Uterus (tissue), 2 donors: Measurements from ENCODE around the gene PTEN.
"Not testable (repeated sequence)": the region's sequence is repeated elsewhere in the genome, so short reads cannot be mapped to it uniquely, and the experiment has no call there.

ENCODE experiments used
- POLR2A ChIP-seq, 2 donors: fragments of 450-650 bp; IDR thresholded peaks; one replicate each; pipeline ENCODE4 v1.6.1; 2016; ENCODE audit warnings: antibody characterized with exemption in 2 of 2, mild to moderate bottlenecking in 1 of 2, moderate library complexity in 1 of 2
- TF ChIP-seq, protein P1 (sequence below), 4 experiments: fragments of 200-600 bp in 2 of 4; fragments of 450-650 bp in 2 of 4; sonication (generic) in 2 of 4; IDR thresholded peaks; one replicate each; pipeline ENCODE4 v1.5.1; 2016 to 2019; ENCODE audit warnings: antibody characterized with exemption in 4 of 4, mild to moderate bottlenecking in 2 of 4, moderate library complexity in 1 of 4

DNA sequence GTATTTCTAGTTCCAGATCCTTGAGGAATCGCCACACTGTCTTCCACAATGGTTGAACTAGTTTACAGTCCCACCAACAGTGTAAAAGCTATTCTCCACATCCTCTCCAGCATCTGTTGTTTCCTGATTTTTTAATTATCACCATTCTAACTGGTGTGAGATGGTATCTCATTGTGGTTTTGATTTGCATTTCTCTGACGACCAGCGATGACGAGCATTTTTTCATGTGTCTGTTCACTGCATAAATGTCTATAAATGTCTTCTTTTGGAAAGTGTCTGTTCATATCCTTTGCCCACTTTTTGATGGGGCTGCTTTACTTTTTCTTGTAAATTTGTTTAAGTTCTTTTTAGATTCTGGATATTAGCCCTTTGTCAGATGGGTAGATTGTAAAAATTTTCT is 7.8 kb upstream of the PTEN start:
- TF ChIP-seq, protein P1, sequence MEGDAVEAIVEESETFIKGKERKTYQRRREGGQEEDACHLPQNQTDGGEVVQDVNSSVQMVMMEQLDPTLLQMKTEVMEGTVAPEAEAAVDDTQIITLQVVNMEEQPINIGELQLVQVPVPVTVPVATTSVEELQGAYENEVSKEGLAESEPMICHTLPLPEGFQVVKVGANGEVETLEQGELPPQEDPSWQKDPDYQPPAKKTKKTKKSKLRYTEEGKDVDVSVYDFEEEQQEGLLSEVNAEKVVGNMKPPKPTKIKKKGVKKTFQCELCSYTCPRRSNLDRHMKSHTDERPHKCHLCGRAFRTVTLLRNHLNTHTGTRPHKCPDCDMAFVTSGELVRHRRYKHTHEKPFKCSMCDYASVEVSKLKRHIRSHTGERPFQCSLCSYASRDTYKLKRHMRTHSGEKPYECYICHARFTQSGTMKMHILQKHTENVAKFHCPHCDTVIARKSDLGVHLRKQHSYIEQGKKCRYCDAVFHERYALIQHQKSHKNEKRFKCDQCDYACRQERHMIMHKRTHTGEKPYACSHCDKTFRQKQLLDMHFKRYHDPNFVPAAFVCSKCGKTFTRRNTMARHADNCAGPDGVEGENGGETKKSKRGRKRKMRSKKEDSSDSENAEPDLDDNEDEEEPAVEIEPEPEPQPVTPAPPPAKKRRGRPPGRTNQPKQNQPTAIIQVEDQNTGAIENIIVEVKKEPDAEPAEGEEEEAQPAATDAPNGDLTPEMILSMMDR (IDR thresholded peaks at IDR 0.05): not testable (repeated sequence)
- not testable (repeated sequence) for TF ChIP-seq POLR2A (IDR thresholded peaks at IDR 0.05)
